ENCODE results near the gene ODAD2.

DNA sequence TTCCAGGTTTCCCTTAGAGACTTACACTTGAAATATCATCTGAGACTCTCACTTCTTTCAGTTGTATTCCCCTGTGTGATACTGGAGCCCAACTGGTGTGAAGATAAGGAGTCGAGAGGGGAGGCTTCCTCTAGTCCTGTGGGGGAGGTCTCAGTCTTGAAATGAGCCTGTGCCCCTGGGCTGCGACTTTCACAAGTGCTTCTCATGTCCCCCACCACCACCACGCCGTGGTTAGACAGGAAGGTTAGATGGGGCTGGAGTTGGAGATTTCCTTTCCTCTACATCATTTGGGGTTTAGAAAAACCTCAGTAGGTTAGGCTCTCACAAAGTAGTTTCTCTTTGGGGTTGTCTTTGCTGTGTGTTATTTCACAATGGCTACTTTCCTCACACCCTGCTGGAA lies 227.6 kb downstream of the ODAD2 start:
- TF ChIP-seq LEF1 (IDR thresholded peaks at IDR 0.05; ENCODE audit: borderline replicate concordance): no peak
- no peak for TF ChIP-seq ZNF384 (IDR thresholded peaks at IDR 0.05)
